Trophoblast cell (in vitro differentiated cells and primary cell): ENCODE results near the gene EMC6.

Source experiments
- DNase-seq, 2 donors: peaks; one replicate each; pipeline ENCODE4 v3.0.0-alpha.2; 2016
- H2AFZ ChIP-seq: 2 replicates; pipeline ENCODE4 v1.6.1; 2013; ENCODE audit warnings: low read length, moderate library complexity, mild to moderate bottlenecking; ENCODE audit not compliant: insufficient read depth, poor library complexity
- H2AK5ac ChIP-seq: 2 replicates; pipeline ENCODE4 v1.6.1; 2013; ENCODE audit warnings: mild to moderate bottlenecking, low read length
- H2BK120ac ChIP-seq: 2 replicates; pipeline ENCODE4 v1.6.1; 2013; ENCODE audit warnings: low read length, mild to moderate bottlenecking, moderate library complexity; ENCODE audit not compliant: insufficient read depth, poor library complexity
- H2BK12ac ChIP-seq: 2 replicates; pipeline ENCODE4 v1.6.1; 2013; ENCODE audit warnings: mild to moderate bottlenecking, low read length, moderate library complexity
- H2BK5ac ChIP-seq: 2 replicates; pipeline ENCODE4 v1.6.1; 2013; ENCODE audit warnings: low read length, low read depth, moderate library complexity, mild to moderate bottlenecking; ENCODE audit not compliant: poor library complexity
- H3K14ac ChIP-seq: 2 replicates; pipeline ENCODE4 v1.6.1; 2013; ENCODE audit warnings: mild to moderate bottlenecking, low read length
- H3K18ac ChIP-seq: 2 replicates; pipeline ENCODE4 v1.6.1; 2013; ENCODE audit warnings: mild to moderate bottlenecking, low read length
- H3K23ac ChIP-seq: 2 replicates; pipeline ENCODE4 v1.6.1; 2013; ENCODE audit warnings: low read length
- H3K27ac ChIP-seq: 2 replicates; pipeline ENCODE4 v1.5.1; 2013; ENCODE audit warnings: low read depth, mild to moderate bottlenecking, inconsistent platforms, low read length, moderate library complexity
- H3K27me3 ChIP-seq: 2 replicates; pipeline ENCODE4 v1.6.1; 2013; ENCODE audit warnings: inconsistent platforms, mild to moderate bottlenecking, low read length, moderate library complexity; ENCODE audit not compliant: insufficient read depth
- H3K36me3 ChIP-seq, 2 experiments: 1 replicate in 1 of 2; 2 replicates in 1 of 2; pipeline ENCODE4 v1.6.1; 2013; ENCODE audit warnings: low read length in 2 of 2, mild to moderate bottlenecking in 2 of 2, moderate library complexity in 1 of 2; ENCODE audit not compliant: insufficient read depth in 2 of 2, control insufficient read depth in 1 of 2
- H3K4ac ChIP-seq: 2 replicates; pipeline ENCODE4 v1.6.1; 2013; ENCODE audit warnings: low read depth, mild to moderate bottlenecking, low read length, moderate library complexity
- H3K4me1 ChIP-seq, 2 experiments: 1 replicate in 1 of 2; 2 replicates in 1 of 2; pipeline ENCODE4 v1.6.1; 2013; ENCODE audit warnings: low read length in 2 of 2, mild to moderate bottlenecking in 2 of 2, moderate library complexity in 1 of 2; ENCODE audit not compliant: insufficient read depth in 2 of 2, control insufficient read depth in 1 of 2
- H3K4me2 ChIP-seq: 2 replicates; pipeline ENCODE4 v1.6.1; 2013; ENCODE audit warnings: inconsistent platforms, mild to moderate bottlenecking, low read length, moderate library complexity
- H3K4me3 ChIP-seq: 2 replicates; pipeline ENCODE4 v1.5.1; 2013; ENCODE audit warnings: mild to moderate bottlenecking, low read depth, low read length, inconsistent platforms
- H3K79me1 ChIP-seq: one replicate; pipeline ENCODE4 v1.6.1; 2013; ENCODE audit warnings: low read length
- H3K79me2 ChIP-seq: 2 replicates; pipeline ENCODE4 v1.6.1; 2013; ENCODE audit warnings: low read length, mild to moderate bottlenecking; ENCODE audit not compliant: control insufficient read depth, insufficient read depth, poor library complexity
- H3K9ac ChIP-seq: 2 replicates; pipeline ENCODE4 v1.6.1; 2013; ENCODE audit warnings: mild to moderate bottlenecking, low read length
- H3K9me3 ChIP-seq: 2 replicates; pipeline ENCODE4 v1.6.1; 2013; ENCODE audit warnings: low read depth, mild to moderate bottlenecking, control low read depth, inconsistent platforms, low read length; ENCODE audit not compliant: insufficient read depth
- H4K12ac ChIP-seq: 2 replicates; pipeline ENCODE4 v1.6.1; 2013; ENCODE audit warnings: low read depth, mild to moderate bottlenecking, low read length, moderate library complexity
- H4K8ac ChIP-seq: 2 replicates; pipeline ENCODE4 v1.6.1; 2013; ENCODE audit warnings: low read depth, mild to moderate bottlenecking, low read length, moderate library complexity
- H4K91ac ChIP-seq: one replicate; pipeline ENCODE4 v1.6.1; 2013; ENCODE audit warnings: low read depth, mild to moderate bottlenecking, low read length, moderate library complexity
- WGBS: extraction: QIAGEN DNeasy Blood & Tissue Kit; methylation state at CpG from one replicate; pipeline ENCODE4 v1.1.7; 2013; ENCODE audit warnings: missing lambda C conversion rate; ENCODE audit not compliant: insufficient read length, insufficient coverage; ENCODE audit errors: extremely low coverage; 5-methylcytosine and 5-hydroxymethylcytosine counted together

EMC6 gene

DNA sequence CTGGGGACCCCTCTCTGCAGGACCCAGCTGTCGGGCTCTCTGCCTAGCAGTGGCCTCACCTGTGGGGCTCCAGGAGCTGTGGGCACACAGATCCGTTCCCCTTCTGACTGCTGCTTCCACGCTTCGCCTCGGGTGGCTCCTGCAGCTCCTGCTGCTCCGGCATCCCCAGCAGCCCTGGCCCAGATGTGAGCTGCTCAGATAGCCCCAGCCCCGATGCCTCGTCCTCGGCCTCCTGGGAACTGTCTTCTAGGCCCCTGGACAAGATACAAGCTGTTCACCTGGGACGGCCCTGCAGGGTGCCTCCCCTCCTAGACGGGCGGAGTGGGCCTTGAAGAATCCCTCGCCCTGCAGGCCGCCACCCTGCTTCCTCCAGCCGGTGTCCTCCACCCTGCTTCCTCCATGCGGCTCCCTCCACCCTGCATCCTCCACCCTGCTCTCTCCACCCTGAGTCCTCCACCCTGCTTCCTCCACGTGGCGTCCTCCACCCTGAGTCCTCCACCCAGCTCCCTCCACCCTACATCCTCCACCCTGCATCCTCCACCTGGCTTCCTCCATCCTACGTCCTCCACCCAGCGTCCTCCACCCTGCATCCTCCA, 11.0 kb downstream of the EMC6 start:
- no peaks in the 10 kb centered on the region for H3K27me3 ChIP-seq
- no peaks in the 10 kb centered on the region for H3K79me1 ChIP-seq
- H3K23ac ChIP-seq: no peak overlapping the region
- no peak overlapping the region for H2AFZ ChIP-seq
- no peak for DNase-seq
- no peak overlapping the region for H2BK12ac ChIP-seq
- no peak overlapping the region for H3K14ac ChIP-seq
- no peaks in the 10 kb centered on the region for H3K79me2 ChIP-seq
- no peak overlapping the region for H3K4me2 ChIP-seq
- no peak overlapping the region for H4K91ac ChIP-seq
- H3K9ac ChIP-seq: no peak overlapping the region
- H3K27ac ChIP-seq: no peak overlapping the region
- H2AK5ac ChIP-seq: no peak overlapping the region
- no peaks in the 10 kb centered on the region for H3K9me3 ChIP-seq
- no peak overlapping the region for H2BK5ac ChIP-seq
- no peak overlapping the region for H2BK120ac ChIP-seq
- no peak overlapping the region for H4K8ac ChIP-seq
- H3K4me3 ChIP-seq: no peak overlapping the region
- H3K4ac ChIP-seq: no peak overlapping the region
- no peak overlapping the region for H4K12ac ChIP-seq
- no peak overlapping the region for H3K18ac ChIP-seq
- H3K36me3 ChIP-seq: no peaks in the 10 kb centered on the region
- no CpG with 5 or more reads among the region's 20 CpGs for WGBS
- peaks cover 2% of the 10 kb centered on the region in 2 experiments for H3K4me1 ChIP-seq

DNA sequence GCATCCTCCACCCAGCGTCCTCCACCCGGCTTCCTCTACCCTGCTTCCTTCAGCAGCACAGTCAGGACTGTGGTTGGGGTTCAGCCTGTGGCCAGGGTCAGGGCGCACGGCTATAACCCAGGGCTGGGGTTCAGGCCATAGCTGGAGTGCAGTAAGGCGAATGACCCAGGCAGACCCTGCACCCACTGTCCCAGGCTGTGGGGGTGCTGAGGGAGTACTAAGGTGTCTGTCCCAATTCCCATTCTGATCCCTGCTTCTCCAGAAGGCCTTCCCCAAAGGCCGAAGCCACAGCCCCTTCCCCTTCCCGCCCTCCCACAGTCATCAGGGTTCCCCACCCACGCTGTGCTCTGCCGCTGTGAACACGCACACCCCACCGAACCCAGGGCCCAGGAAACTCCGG, 12.4 kb downstream of the EMC6 start:
- H4K12ac ChIP-seq: no peak overlapping the region
- H4K8ac ChIP-seq: no peak overlapping the region
- H3K14ac ChIP-seq: no peak overlapping the region
- no peak overlapping the region for H4K91ac ChIP-seq
- no peak overlapping the region for H2BK5ac ChIP-seq
- H3K4me2 ChIP-seq: no peak overlapping the region
- H3K79me1 ChIP-seq: no peaks in the 10 kb centered on the region
- H3K27me3 ChIP-seq: no peaks in the 10 kb centered on the region
- H2BK12ac ChIP-seq: no peak overlapping the region
- H3K9me3 ChIP-seq: no peaks in the 10 kb centered on the region
- no peak overlapping the region for H3K4ac ChIP-seq
- H3K18ac ChIP-seq: no peak overlapping the region
- H2AFZ ChIP-seq: no peak overlapping the region
- no peak overlapping the region for H2BK120ac ChIP-seq
- H3K79me2 ChIP-seq: no peaks in the 10 kb centered on the region
- H3K4me1 ChIP-seq: no peaks in the 10 kb centered on the region
- no peaks in the 10 kb centered on the region for H3K36me3 ChIP-seq
- H3K23ac ChIP-seq: no peak overlapping the region
- no CpG with 5 or more reads among the region's 12 CpGs for WGBS
- DNase-seq: no peak
- H3K4me3 ChIP-seq: no peak overlapping the region
- no peak overlapping the region for H3K27ac ChIP-seq
- no peak overlapping the region for H3K9ac ChIP-seq
- H2AK5ac ChIP-seq: no peak overlapping the region

DNA sequence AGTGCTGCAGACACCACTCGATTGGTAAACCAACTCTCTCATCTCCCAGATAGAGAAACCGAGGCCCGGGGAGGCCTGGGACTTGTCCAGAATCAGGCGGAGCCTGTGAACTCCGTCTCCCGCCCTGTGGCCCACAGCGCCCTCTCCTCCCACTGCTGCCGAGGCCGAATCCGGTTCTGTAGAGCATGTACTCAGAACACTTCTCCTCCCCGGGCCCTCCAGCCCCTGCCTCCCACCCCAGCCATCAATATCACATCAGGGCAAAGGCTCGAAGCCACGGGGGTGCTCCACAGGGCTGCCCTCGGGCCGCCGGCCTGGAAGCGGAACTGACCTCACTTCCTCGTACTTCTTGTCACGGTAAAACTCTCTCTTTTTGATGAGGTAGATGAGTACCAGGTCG, 13.0 kb downstream of the EMC6 start:
- no peak overlapping the region for H2BK120ac ChIP-seq
- no peaks in the 10 kb centered on the region for H3K4me1 ChIP-seq
- H3K9ac ChIP-seq: no peak overlapping the region
- no peaks in the 10 kb centered on the region for H3K79me1 ChIP-seq
- no peak overlapping the region for H3K27ac ChIP-seq
- H2AK5ac ChIP-seq: no peak overlapping the region
- no peak overlapping the region for H3K14ac ChIP-seq
- no peak overlapping the region for H2BK5ac ChIP-seq
- no peak overlapping the region for H4K91ac ChIP-seq
- H3K4me3 ChIP-seq: no peak overlapping the region
- WGBS: no CpG with 5 or more reads among the region's 20 CpGs
- no peak overlapping the region for H4K8ac ChIP-seq
- no peak for DNase-seq
- no peak overlapping the region for H4K12ac ChIP-seq
- no peak overlapping the region for H3K4me2 ChIP-seq
- H2BK12ac ChIP-seq: no peak overlapping the region
- H3K27me3 ChIP-seq: no peaks in the 10 kb centered on the region
- H3K23ac ChIP-seq: no peak overlapping the region
- no peaks in the 10 kb centered on the region for H3K9me3 ChIP-seq
- no peaks in the 10 kb centered on the region for H3K36me3 ChIP-seq
- H3K4ac ChIP-seq: no peak overlapping the region
- H3K18ac ChIP-seq: no peak overlapping the region
- no peaks in the 10 kb centered on the region for H3K79me2 ChIP-seq
- H2AFZ ChIP-seq: no peak overlapping the region

DNA sequence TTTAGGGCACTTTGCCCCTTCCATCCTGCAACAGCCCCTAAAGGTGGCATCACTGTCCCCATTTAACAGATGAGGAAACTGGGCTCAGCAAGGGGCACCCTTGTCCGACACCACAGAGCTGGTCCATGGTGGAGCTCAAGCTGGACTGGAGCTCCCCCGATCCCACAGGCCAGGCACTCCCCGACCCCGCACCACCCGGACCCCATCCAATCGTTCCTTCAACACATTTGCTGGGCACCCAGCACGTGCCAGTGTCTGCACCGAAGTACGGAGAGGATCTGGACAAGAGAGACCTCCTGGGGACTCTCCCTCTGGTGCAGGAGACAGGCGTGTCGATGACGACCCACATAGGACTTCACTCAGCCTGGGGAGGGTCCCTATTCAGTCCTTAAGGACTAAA, 13.4 kb downstream of the EMC6 start:
- no CpG with 5 or more reads among the region's 12 CpGs for WGBS
- Histone ChIP-seq H2AK5ac (no peak overlapping the region), H3K36me3 (no peaks in the 10 kb centered on the region), H3K23ac (no peak overlapping the region), H3K79me2 (no peaks in the 10 kb centered on the region), H3K79me1 (no peaks in the 10 kb centered on the region), H3K18ac (no peak overlapping the region), H3K14ac (no peak overlapping the region), H3K4me2 (no peak overlapping the region), H2BK120ac (no peak overlapping the region), H3K9me3 (no peaks in the 10 kb centered on the region), H4K91ac (no peak overlapping the region), H2BK5ac (no peak overlapping the region), H2AFZ (no peak overlapping the region), H3K4ac (no peak overlapping the region), H2BK12ac (no peak overlapping the region), H3K4me3 (no peak overlapping the region), H3K9ac (no peak overlapping the region), H3K27me3 (no peaks in the 10 kb centered on the region), H4K8ac (no peak overlapping the region), H3K4me1 (no peaks in the 10 kb centered on the region), H4K12ac (no peak overlapping the region), H3K27ac (no peak overlapping the region)
- DNase-seq: no peak
